K562 (cell line): ENCODE data around the gene MAN2A1. TPM values are rescaled to one million over a fixed set of nuclear protein-coding genes. Genes with fewer than 3 reads are reported as not detected.
A peak's percentile ranks its signal among the peaks of the same experiment; 100 is the strongest.

ENCODE experiments used
- ATAC-seq: fragments of 200-7000 bp; cut with Tn5 transposase; 3 replicates; pipeline ENCODE4 v1.9.1; 2020; ENCODE audit warnings: moderate library complexity
- BruUV-seq: library from RNA; stranded (reverse); fragments of 400-500 nt; replicated peaks from 2 replicates; lab custom pipeline; 2021; lab: Mats Ljungman, UMichigan
- CTCF ChIA-PET: fragments of 300-600 bp; formaldehyde crosslinking; extraction: SDS; loops from one replicate; lab custom pipeline; 2021; ENCODE audit warnings: low intra/inter-chr PET ratio; lab: Yijun Ruan, JAX
- POLR2A ChIA-PET: fragments of 300-600, 350-650 bp; sonication (Branson Sonifier 250); formaldehyde crosslinking; extraction: SDS; loops from one replicate; lab custom pipeline; 2021; ENCODE audit warnings: antibody characterized with exemption, inconsistent platforms; lab: Yijun Ruan, JAX
- DNase-seq, 4 experiments: peaks; one replicate each; pipeline versions ENCODE4 v3.0.0 to v3.0.0-alpha.2; 2011 to 2018; ENCODE audit warnings: low spot score in 3 of 4, mixed read lengths in 3 of 4; ENCODE audit errors: extremely low read depth in 1 of 4
- FAIRE-seq: peaks from 2 replicates; lab custom pipeline; 2011; peaks lifted over from hg19 to GRCh38; lab: Jason Lieb, UNC
- H2AFZ ChIP-seq: 2 replicates; pipeline ENCODE4 v1.6.0; 2011; ENCODE audit warnings: low read depth, low read length, control low read depth, inconsistent platforms
- H3K27ac ChIP-seq: fragments of 200-600 bp; 3 replicates; pipeline ENCODE4 v1.8.0; 2011; ENCODE audit warnings: low read depth, mild to moderate bottlenecking, control low read depth, inconsistent platforms, low read length, moderate library complexity, mixed read lengths; ENCODE audit errors: extremely low read depth
- H3K27me3 ChIP-seq, 2 experiments: fragments of 300-600 bp in 1 of 2; 2 replicates in 1 of 2; 3 replicates in 1 of 2; pipeline versions ENCODE4 v1.6.0 to v1.8.0; 2011; ENCODE audit warnings: inconsistent platforms in 2 of 2, low read length in 2 of 2, mild to moderate bottlenecking in 1 of 2, mixed read lengths in 1 of 2, moderate library complexity in 1 of 2; ENCODE audit not compliant: control insufficient read depth in 2 of 2, insufficient read depth in 2 of 2
- H3K36me3 ChIP-seq: fragments of 300-600 bp; 3 replicates; pipeline ENCODE4 v1.8.0; 2011; ENCODE audit warnings: mild to moderate bottlenecking, low read length, inconsistent platforms; ENCODE audit not compliant: control insufficient read depth, insufficient read depth
- H3K4me1 ChIP-seq, 2 experiments: fragments of 200-600 bp in 1 of 2; replicated peaks in 1 of 2; 2 replicates in 1 of 2; 3 replicates in 1 of 2; pipeline versions ENCODE4 v1.5.1 to v1.8.0; 2011; ENCODE audit warnings: inconsistent platforms in 2 of 2, low read length in 2 of 2, mild to moderate bottlenecking in 1 of 2, mixed read lengths in 1 of 2, moderate library complexity in 1 of 2; ENCODE audit not compliant: control insufficient read depth in 2 of 2, insufficient read depth in 2 of 2
- H3K4me2 ChIP-seq: 2 replicates; pipeline ENCODE4 v1.6.1; 2011; ENCODE audit warnings: low read length, control low read depth, inconsistent platforms, mixed read lengths; ENCODE audit not compliant: insufficient read depth
- H3K4me3 ChIP-seq: fragments of 200-600 bp; sonication (generic), shearing (Covaris generic); 2 replicates; pipeline ENCODE4 v1.5.1; 2016; ENCODE audit warnings: control low read depth, inconsistent platforms
- H3K79me2 ChIP-seq: fragments of 200-600 bp; 3 replicates; pipeline ENCODE4 v1.8.0; 2011; ENCODE audit warnings: low read length, inconsistent platforms; ENCODE audit not compliant: control insufficient read depth, insufficient read depth
- H3K9ac ChIP-seq, 2 experiments: 2 replicates each; pipeline versions ENCODE4 v1.6.0 to v1.6.1; 2011; ENCODE audit warnings: low read depth in 2 of 2, low read length in 2 of 2, control low read depth in 1 of 2, inconsistent platforms in 1 of 2, mild to moderate bottlenecking in 1 of 2, mixed read lengths in 1 of 2; ENCODE audit not compliant: insufficient read depth in 1 of 2
- H3K9me1 ChIP-seq: one replicate; pipeline ENCODE4 v1.6.0; 2011; ENCODE audit warnings: inconsistent platforms, mild to moderate bottlenecking, low read length, moderate library complexity; ENCODE audit not compliant: control insufficient read depth, insufficient read depth
- H3K9me3 ChIP-seq: replicated peaks from 2 replicates; pipeline ENCODE4 v1.5.1; 2011; ENCODE audit warnings: low read depth, low read length, inconsistent platforms; ENCODE audit not compliant: control insufficient read depth, insufficient read depth
- H4K20me1 ChIP-seq: replicated peaks from 2 replicates; pipeline ENCODE4 v1.6.1; 2011; ENCODE audit warnings: low read length, inconsistent platforms, mixed read lengths; ENCODE audit not compliant: control insufficient read depth, insufficient read depth
- ETV5 ChIP-seq: sonication (generic); formaldehyde crosslinking; IDR thresholded peaks from 2 replicates; pipeline ENCODE4 v1.4.0; 2020; ENCODE audit warnings: low read depth, mild to moderate bottlenecking, missing genetic modification reagents
- GATA2 ChIP-seq: sonication (generic); formaldehyde crosslinking; IDR thresholded peaks from 2 replicates; pipeline ENCODE4 v1.4.0; 2020; ENCODE audit warnings: mild to moderate bottlenecking, missing genetic modification reagents
- GTF2E2 ChIP-seq: fragments of 200-800 bp; sonication (Bioruptor generic); IDR thresholded peaks from 2 replicates; pipeline ENCODE4 v1.6.1; 2016; ENCODE audit warnings: missing genetic modification characterization, missing compliant biosample characterization
- HMG20A ChIP-seq: fragments of 450-650 bp; formaldehyde crosslinking; conservative IDR thresholded peaks from 2 replicates; pipeline ENCODE4 v1.4.0; 2020; ENCODE audit warnings: mild to moderate bottlenecking, mixed read lengths
- MCM2 ChIP-seq: fragments of 450-650 bp; IDR thresholded peaks from 2 replicates; pipeline ENCODE4 v1.6.1; 2017; ENCODE audit warnings: low read depth, mild to moderate bottlenecking
- MYBL2 ChIP-seq, 2 experiments: fragments of 450-650 bp in 1 of 2; sonication (generic) in 1 of 2; formaldehyde crosslinking in 1 of 2; IDR thresholded peaks; 2 replicates each; pipeline versions ENCODE4 v1.6.1 to v1.8.1; 2017 to 2022; ENCODE audit warnings: borderline replicate concordance in 1 of 2, inconsistent platforms in 1 of 2, low read depth in 1 of 2, mild to moderate bottlenecking in 1 of 2, missing genetic modification reagents in 1 of 2, moderate library complexity in 1 of 2
- SIN3A ChIP-seq, 2 experiments: fragments of 150-350 bp in 1 of 2; IDR thresholded peaks; 2 replicates each; pipeline ENCODE4 v1.6.1; 2011 to 2016; ENCODE audit warnings: borderline replicate concordance in 2 of 2, low read depth in 2 of 2, low read length in 2 of 2, mild to moderate bottlenecking in 2 of 2, moderate library complexity in 2 of 2; ENCODE audit not compliant: control insufficient read depth in 1 of 2
- SMARCB1 ChIP-seq: IDR thresholded peaks from 2 replicates; pipeline ENCODE4 v1.6.1; 2011; ENCODE audit warnings: improper control_type of control experiment, low read depth; ENCODE audit not compliant: insufficient read length
- SRSF7 ChIP-seq: fragments of 200-400 bp; formaldehyde crosslinking; optimal IDR thresholded peaks from 2 replicates; pipeline ENCODE3; 2017; ENCODE audit warnings: mild to moderate bottlenecking, low read depth, low read length
- ZNF384 ChIP-seq: IDR thresholded peaks from 2 replicates; pipeline ENCODE4 v1.6.1; 2012; ENCODE audit warnings: low read depth, low read length, improper control_type of control experiment
- ZNF445 ChIP-seq: fragments of 250-450 bp; sonication (Bioruptor Pico); IDR thresholded peaks from 2 replicates; pipeline ENCODE4 v1.4.0; 2020; ENCODE audit warnings: low read depth, mild to moderate bottlenecking, moderate library complexity
- WGBS: fragments of 100-300 bp; shearing (Covaris generic); methylation state at CpG from one replicate; pipeline ENCODE4 v1.1.6; 2016; ENCODE audit warnings: low coverage, mixed read lengths; ENCODE audit not compliant: insufficient coverage; ENCODE audit errors: missing lambda C conversion rate; 5-methylcytosine and 5-hydroxymethylcytosine counted together
- in situ Hi-C: fragments of 300-500 bp; cut with MboI; formaldehyde crosslinking; loops from 4 replicates; pipeline ENCODE4 v1.15.0; 2018; ENCODE audit warnings: inconsistent platforms, mixed read lengths
- intact Hi-C: fragments of 100-400 bp; cut with micrococcal nuclease; formaldehyde crosslinking; loops from 2 replicates; pipeline ENCODE4 v1.14.2; 2022
- polyA plus RNA-seq, 8 experiments: library from polyadenylated mRNA; depleted of rRNA in 4 of 8; stranded (reverse) in 5 of 8; unstranded in 3 of 8; fragments of >200 nt; fragmentation: Nextera tagmentation in 2 of 8; fragmentation: Illumina TruSeq in 1 of 8; extraction: Ambion mirVana in 2 of 8; extraction: Trizol in 1 of 8; gene quantifications; 2 replicates each; pipeline versions ENCODE4 v1.2.1 to v1.2.3, GENCODE V29; 2011 to 2014; ENCODE audit warnings: inconsistent platforms in 1 of 8, missing spikeins in 1 of 8
- total RNA-seq, 7 experiments: library from RNA; depleted of rRNA in 6 of 7; stranded (reverse); fragments of >200 nt in 6 of 7; fragmentation: Illumina TruSeq in 2 of 7; extraction: Trizol in 2 of 7; gene quantifications; 2 replicates each; pipeline versions ENCODE4 v1.2.1 to v1.2.3, GENCODE V29; 2011 to 2021; ENCODE audit warnings: low replicate concordance in 1 of 7
- TF ChIP-seq, protein P1 (sequence below): fragments of 200-800 bp; sonication (Bioruptor generic); IDR thresholded peaks from 2 replicates; pipeline ENCODE4 v1.6.1; 2017; ENCODE audit warnings: missing genetic modification characterization, missing compliant biosample characterization
- TF ChIP-seq, protein P2 (sequence below): fragments of 200-800 bp; sonication (Bioruptor generic); IDR thresholded peaks from 2 replicates; pipeline ENCODE4 v1.6.1; 2017; ENCODE audit warnings: missing genetic modification characterization, missing compliant biosample characterization
- TF ChIP-seq, protein P3 (sequence below): fragments of 450-650 bp; IDR thresholded peaks from 2 replicates; pipeline ENCODE4 v1.6.1; 2016

MAN2A1 gene
- total and polyA plus RNA-seq, 9 of the 15 experiments (the other 6 are each of a cell fraction or from before 2014, with no cell fraction given), result 5.2 to 32.0 (median 19.8) TPM

DNA sequence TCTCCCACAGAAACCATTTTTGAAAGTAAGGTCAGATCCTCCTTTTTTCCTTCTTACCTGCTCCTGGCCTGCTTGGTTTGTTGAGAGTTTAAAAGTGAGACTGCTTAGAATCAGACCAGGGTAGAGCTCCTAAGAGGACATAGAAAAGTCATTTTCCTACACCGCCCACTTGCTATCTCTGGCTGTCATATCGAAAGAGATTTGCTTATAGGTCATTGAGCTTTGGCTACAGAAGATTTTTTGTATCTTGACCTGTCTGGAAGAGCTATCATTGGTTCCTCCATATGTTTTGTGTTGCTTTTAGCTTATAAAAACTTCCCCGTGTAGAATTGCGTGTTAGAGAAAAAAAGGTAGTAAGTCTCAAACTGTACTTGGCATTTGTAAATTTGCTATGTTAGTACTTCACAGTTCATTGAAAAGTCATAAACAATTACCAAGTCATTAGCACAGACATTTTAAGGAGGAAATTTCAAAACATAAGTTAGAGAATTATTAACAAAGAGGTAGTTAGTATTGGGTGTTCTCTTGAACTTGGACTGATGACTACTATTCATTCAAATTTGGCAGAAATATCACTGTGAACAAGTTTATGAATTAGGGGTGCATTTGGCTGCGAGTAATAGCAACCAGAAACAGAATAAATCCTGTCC lies 96.6 kb downstream of the MAN2A1 start:
- Histone ChIP-seq H3K36me3 (peaks cover 35% of the 10 kb centered on the region; the same call in 2 of the 3 replicates), H4K20me1 (no peaks in the 10 kb centered on the region), H3K27ac (no peak overlapping the region), H3K9me3 (peaks cover 2% of the 10 kb centered on the region; the same call in 1 of the 2 replicates), H3K4me3 (no peak overlapping the region), H3K9me1 (no peaks in the 10 kb centered on the region), H3K27me3 (no peaks in the 10 kb centered on the region)
- in situ Hi-C loops, result no loop called here
- FAIRE-seq, result peak; percentile 42
- no peak for DNase-seq
- 94% methylated on average over 5 of the region's 5 CpGs for WGBS
- BruUV-seq, result no TSS peak
- intact Hi-C loops, result no loop called here
- no peak for ATAC-seq
- TF ChIP-seq MYBL2 (IDR thresholded peaks at IDR 0.05; ENCODE audit: low read depth) (no peak), MYBL2 (CRISPR knock-in tag; IDR thresholded peaks at IDR 0.05; ENCODE audit: borderline replicate concordance) (no peak), ETV5 (no peak), GATA2 (CRISPR knock-in tag) (no peak), ZNF445 (CRISPR knock-in tag) (no peak), SIN3A (IDR thresholded peaks at IDR 0.05; ENCODE audit: borderline replicate concordance in 2 of 2, control insufficient read depth in 1 of 2, low read depth in 2 of 2, low read length in 2 of 2) (no peak), MCM2 (no peak), GTF2E2 (no peak), HMG20A (no peak), SMARCB1 (no peak), ZNF384 (no peak), SRSF7 (no peak)
- TF ChIP-seq, protein P1, sequence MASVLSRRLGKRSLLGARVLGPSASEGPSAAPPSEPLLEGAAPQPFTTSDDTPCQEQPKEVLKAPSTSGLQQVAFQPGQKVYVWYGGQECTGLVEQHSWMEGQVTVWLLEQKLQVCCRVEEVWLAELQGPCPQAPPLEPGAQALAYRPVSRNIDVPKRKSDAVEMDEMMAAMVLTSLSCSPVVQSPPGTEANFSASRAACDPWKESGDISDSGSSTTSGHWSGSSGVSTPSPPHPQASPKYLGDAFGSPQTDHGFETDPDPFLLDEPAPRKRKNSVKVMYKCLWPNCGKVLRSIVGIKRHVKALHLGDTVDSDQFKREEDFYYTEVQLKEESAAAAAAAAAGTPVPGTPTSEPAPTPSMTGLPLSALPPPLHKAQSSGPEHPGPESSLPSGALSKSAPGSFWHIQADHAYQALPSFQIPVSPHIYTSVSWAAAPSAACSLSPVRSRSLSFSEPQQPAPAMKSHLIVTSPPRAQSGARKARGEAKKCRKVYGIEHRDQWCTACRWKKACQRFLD (CRISPR knock-in tag), result no peak
- TF ChIP-seq, protein P2, sequence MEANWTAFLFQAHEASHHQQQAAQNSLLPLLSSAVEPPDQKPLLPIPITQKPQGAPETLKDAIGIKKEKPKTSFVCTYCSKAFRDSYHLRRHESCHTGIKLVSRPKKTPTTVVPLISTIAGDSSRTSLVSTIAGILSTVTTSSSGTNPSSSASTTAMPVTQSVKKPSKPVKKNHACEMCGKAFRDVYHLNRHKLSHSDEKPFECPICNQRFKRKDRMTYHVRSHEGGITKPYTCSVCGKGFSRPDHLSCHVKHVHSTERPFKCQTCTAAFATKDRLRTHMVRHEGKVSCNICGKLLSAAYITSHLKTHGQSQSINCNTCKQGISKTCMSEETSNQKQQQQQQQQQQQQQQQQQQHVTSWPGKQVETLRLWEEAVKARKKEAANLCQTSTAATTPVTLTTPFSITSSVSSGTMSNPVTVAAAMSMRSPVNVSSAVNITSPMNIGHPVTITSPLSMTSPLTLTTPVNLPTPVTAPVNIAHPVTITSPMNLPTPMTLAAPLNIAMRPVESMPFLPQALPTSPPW (CRISPR knock-in tag), result no peak
- TF ChIP-seq, protein P3, sequence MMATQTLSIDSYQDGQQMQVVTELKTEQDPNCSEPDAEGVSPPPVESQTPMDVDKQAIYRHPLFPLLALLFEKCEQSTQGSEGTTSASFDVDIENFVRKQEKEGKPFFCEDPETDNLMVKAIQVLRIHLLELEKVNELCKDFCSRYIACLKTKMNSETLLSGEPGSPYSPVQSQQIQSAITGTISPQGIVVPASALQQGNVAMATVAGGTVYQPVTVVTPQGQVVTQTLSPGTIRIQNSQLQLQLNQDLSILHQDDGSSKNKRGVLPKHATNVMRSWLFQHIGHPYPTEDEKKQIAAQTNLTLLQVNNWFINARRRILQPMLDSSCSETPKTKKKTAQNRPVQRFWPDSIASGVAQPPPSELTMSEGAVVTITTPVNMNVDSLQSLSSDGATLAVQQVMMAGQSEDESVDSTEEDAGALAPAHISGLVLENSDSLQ, result no peak
- TF ChIP-seq, all 486 proteins: peak for 0
- H3K4me2 ChIP-seq, result no peak overlapping the region
- H3K4me1 ChIP-seq, result no peaks in the 10 kb centered on the region
- POLR2A ChIA-PET, result interaction anchor here (1.5 kb wide), 1 partner anchor 10 kb away, joined by 5 read pairs; no protein-coding TSS in a partner anchor
- H2AFZ ChIP-seq, result no peak overlapping the region
- H3K9ac ChIP-seq, result no peak overlapping the region
- no peaks in the 10 kb centered on the region for H3K79me2 ChIP-seq
- CTCF ChIA-PET, result no interaction called here
